CD4-positive, alpha-beta T cell treated with Interleukin-4 for 1 hour (primary cell): ENCODE data around the gene ADRA2B.

ENCODE experiments used
- DNase-seq, 2 donors: peaks; one replicate each; pipeline ENCODE4 v3.0.0-alpha.2; 2020 to 2022

Gene ADRA2B

DNA sequence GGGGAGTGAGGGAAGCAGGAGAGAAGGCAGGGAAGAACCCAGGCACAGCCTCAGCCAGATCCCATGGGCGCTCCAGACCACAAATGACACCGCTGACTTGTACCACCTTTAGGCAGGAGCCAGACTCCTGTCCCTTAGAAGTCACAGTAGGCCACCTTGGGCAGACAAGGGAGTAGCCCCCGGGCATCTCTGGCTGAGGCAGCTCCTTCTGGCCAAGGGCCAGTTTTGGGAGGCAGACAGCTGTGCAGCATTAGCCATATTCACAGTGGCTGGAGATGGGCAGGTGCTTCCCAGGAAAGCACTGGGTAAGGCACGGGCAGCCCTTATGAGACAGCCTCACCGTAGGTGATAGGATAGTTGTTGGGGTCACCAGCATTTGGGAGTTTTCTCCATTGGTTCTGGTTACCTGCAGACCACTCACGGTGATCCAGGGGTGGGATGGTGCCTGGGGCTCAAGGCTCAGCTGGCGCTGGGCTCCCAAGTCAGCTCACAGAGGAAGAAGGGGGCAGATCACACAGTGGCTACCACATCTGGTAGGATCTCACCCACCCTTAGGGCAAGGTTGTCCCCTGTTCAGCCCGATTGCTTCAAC is 19.9 kb upstream of the ADRA2B start:
- DNase-seq: peak in 1 of 2 donors; percentile 17

DNA sequence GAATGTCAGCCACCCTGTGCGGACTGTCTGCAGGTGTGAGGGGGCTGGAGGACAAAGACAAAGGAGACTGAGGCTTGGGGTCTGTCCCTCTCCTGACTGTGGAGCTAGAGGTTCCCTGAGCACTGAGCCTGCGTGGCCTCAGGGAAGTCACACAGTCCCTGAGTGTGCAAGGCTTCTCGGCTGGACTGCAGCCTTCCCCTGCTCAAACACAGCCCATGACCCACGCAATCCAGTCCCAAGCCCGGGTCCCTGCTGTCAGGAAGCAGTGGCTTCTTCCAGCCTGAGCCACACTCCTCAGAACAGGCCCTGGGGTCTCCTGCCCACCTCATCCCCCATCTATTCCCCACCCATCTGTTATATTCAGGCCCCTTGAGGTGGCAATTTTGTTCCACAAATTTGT is 19.2 kb upstream of the ADRA2B start:
- peak in 1 of 2 donors; percentile 15 for DNase-seq

GRCh38 chr2:96135171-96135570 is 18.8 kb upstream of the ADRA2B start:
- DNase-seq: no peak

- peak in 1 of 2 donors; percentile 25 for DNase-seq
Measured at GRCh38 chr2:96134421-96134820, 18.1 kb upstream of the ADRA2B start.

GRCh38 chr2:96131813-96132745 is 15.7 kb upstream of the ADRA2B start:
- DNase-seq: no peak

DNA sequence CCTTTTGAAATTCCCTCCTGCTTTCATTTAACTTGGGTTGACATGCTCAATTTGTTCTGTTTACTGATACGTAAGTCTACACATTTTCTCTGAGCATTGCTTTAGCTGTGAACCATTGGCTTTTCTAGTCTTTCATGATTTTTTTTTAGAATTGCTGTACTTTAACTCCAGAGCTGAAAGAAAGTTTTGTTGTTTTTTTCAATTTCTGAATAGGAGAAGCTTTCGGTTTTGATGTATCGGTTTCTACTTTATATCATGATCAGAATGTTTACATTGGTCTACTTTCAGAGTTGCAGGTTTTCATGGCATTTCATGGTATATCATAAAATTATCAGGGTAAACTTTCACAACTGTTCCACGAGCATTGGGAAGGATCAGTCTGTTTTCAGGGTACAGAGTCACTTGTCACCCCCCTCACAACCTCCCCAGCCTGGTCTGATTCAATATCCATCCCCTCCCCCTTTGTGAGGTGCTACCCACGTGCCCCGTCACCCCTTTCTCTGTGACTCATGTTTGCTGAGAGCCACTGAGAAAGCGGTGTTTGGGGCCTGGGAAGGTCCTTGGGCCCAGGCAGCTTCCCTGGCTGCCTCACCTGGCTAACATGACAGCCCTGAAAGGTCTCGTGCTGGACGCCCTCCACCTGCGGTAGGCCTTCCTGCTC is 14.9 kb upstream of the ADRA2B start:
- DNase-seq: peak in 1 of 2 donors; percentile 30

DNA sequence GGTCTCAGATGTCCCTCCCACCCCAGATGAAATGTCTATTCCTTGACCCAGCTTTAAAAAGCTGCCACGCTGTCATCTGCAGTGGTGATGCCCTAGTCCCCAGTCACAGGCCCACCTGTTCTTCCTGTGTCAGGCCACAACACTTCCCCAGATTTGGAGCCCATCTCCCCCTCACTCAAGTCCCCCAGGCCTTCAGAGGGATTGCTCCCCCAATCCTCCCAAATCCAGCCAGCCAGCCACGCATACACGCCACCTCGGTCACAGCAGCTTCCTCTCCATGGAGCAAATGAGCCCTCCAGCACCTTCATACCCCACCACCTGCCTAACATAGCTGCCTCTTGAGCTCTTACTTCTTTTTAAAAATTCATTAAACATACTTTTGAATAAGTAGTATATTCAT is 14.1 kb upstream of the ADRA2B start:
- DNase-seq: peak in 1 of 2 donors; percentile 14

- no peak for DNase-seq
Measured at GRCh38 chr2:96129528-96130120, 13.3 kb upstream of the ADRA2B start.

GRCh38 chr2:96128456-96128855 is 12.1 kb upstream of the ADRA2B start:
- DNase-seq: no peak

DNA sequence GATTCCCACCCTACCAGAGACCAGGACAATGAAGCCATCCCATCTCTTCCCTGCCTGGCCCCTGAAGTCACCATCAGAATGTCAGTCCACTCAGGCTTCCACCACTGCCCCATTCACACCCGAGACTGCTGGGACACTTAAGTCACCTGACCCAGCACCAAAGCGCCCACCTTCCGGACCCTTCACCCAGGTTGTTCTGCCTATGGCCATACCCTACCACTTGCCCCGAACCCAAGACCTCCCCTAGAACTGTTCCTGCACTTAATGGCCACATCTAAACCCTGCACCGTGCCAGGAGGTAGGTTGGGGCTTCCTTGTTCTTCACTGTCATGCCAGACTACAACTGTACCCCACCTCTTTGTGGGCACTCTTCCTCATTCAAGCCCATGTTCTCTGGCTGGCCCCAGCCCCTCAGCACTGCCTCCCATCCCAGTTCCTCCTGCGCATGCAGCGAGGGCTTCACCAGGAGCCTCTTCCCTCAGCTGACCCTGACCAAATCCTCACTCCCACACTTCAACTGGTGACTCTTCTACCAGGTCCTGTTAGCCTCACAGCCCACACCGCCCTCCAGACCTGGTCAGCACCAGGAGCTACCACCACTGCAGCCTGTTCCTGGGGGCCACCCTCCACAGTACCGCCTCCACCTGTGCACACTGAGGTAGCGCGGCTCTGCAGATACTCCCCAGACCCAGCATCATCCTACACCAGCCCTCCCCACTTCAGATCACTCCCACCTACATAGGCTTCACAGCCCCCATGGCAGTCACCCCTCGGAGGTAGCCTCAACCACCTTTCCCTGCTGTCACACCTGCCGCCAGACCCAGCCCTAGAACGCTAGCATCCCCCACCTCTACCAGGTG is 8.3 kb upstream of the ADRA2B start:
- no peak for DNase-seq

- no peak for DNase-seq
Measured at GRCh38 chr2:96123936-96124335, 7.6 kb upstream of the ADRA2B start.

GRCh38 chr2:96123290-96123689 is 6.9 kb upstream of the ADRA2B start:
- DNase-seq: no peak

DNA sequence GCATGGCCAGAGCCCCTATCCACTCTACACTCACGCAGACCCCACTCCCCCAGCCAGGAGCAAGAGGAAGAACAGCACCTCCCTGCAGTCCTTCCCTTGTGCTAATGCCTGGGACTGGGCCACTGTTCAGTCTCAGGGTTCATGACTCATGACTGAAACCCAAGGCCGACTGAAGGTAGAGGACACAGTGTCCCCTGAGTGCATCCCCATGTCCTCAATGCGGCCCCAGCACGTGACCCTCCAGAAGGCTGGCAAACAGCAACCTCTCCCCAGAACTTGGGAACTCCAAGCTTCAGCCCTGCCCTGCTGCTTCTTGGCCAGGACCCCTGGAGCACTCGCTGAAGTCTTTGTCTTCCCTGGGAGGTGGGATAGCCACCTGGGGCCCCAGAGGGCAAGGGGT is 6.0 kb upstream of the ADRA2B start:
- DNase-seq: no peak

DNA sequence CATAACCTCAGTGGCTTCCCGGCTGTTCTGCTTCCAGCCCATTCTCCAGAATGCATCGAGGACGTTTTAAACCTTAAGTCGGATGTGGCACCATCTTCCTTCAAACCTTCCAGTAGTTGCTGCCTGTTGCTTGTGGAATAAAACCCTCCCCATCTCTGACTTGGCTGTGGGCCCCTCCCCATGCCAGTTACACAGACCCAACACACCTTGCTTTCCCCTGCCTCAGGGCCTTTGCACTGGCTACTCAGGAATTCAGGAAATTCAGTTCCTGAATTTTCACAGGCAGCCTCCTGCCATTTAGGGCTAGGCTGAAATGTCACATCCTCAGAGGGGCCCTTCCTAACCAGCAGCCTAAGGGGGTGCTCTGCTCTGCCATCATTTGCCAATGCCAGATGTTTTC is 5.0 kb upstream of the ADRA2B start:
- no peak for DNase-seq

- DNase-seq: no peak
Measured at GRCh38 chr2:96120991-96121390, 4.6 kb upstream of the ADRA2B start.

DNA sequence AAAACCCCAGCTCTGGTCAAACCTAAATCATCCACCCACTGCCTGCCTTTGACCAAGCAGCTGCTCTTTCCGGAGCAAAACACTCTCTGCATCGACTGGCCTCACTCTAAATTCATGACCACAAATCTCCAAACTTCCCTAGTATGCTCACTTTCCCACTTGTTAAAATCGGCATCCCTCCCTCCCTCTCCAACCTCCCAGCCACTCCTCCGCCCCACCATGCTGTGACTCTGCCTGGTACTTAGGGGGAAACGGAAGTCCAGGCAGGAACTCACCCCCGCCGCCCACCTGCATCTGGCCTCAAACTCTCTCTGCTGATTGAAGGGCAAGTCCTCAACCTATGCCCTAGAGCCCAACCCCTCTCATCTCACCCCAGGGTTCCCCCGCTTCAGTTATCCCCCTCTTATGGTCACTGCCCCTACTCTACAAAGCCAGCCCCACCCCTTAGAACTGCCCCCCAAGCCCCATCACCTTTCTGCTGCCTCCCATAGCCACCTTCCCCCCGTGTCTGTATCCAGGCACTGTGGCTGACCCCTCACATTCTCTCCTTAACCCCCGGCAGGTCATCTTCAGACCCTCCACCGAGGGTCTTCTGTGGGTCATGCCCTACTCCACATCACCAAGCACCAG is 3.8 kb upstream of the ADRA2B start:
- DNase-seq: no peak

- no peak for DNase-seq
Measured at GRCh38 chr2:96119389-96119751, 3.0 kb upstream of the ADRA2B start.

DNA sequence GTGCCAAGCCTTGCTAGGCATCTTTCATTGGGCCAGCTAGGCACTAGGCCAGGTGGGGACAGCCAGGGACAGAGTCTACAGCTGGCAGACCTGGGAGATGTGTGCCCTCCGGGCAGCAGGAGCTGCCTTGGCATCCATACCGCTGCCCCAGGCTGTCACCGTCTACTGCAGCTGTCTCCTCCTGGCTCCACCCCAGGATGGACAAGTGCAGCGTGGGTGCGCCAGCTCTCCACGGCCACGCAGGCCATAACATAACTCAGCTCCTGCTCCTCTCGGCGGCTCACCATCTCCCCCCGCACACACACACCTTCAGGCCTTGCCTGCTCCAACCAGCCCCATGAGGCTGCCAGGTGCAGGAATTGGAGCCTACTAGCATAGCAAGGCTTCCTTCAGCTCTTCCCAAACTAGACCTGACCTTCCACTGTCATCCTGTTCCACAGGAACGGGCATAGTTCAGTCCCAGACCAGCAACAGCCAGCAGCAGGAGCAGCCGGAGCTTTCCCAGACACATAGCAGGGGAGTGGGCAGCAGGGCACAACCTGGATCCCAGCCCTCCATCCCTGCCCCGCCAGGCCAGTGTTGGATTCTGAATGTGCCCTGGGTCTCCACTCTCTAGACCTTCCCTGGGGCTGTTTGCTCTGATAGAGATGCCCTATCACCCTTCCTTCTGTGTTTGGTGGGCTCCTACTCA is 2.5 kb upstream of the ADRA2B start:
- no peak for DNase-seq

GRCh38 chr2:96117701-96118588 is 1.6 kb upstream of the ADRA2B start:
- no peak for DNase-seq

- peak; percentile 46 to 64 for DNase-seq
Measured at GRCh38 chr2:96116879-96117533, 635 bp upstream of the ADRA2B start.
